Loucy (cell line): ENCODE data around the gene KCNQ5.

Experiments used
- H2AFZ ChIP-seq: fragments of 200-600 bp; sonication (generic); 2 replicates; pipeline ENCODE4 v1.6.0; 2016; ENCODE audit warnings: antibody characterized with exemption, mild to moderate bottlenecking, low read length, moderate library complexity
- H3F3A ChIP-seq: fragments of 200-600 bp; 2 replicates; pipeline ENCODE4 v1.6.0; 2016; ENCODE audit warnings: antibody characterized with exemption, low read depth, mild to moderate bottlenecking
- H3K27me3 ChIP-seq: fragments of 200-600 bp; sonication (generic); 2 replicates; pipeline ENCODE4 v1.6.1; 2014; ENCODE audit warnings: low read length, mild to moderate bottlenecking; ENCODE audit not compliant: insufficient read depth, poor library complexity, severe bottlenecking
- H3K36me3 ChIP-seq: fragments of 200-600 bp; sonication (generic); 2 replicates; pipeline ENCODE4 v1.6.1; 2016; ENCODE audit warnings: low read length; ENCODE audit not compliant: insufficient read depth
- H3K4me1 ChIP-seq: fragments of 200-600 bp; sonication (generic); 2 replicates; pipeline ENCODE4 v1.5.1; 2014; ENCODE audit warnings: low read length, mild to moderate bottlenecking; ENCODE audit not compliant: insufficient read depth, poor library complexity, severe bottlenecking
- H3K4me2 ChIP-seq: fragments of 200-600 bp; sonication (generic); 2 replicates; pipeline ENCODE4 v1.6.0; 2014; ENCODE audit warnings: antibody characterized with exemption, low read length, low read depth, mild to moderate bottlenecking; ENCODE audit not compliant: poor library complexity, severe bottlenecking
- H3K4me3 ChIP-seq: fragments of 200-600 bp; sonication (generic); 2 replicates; pipeline ENCODE4 v1.5.1; 2014; ENCODE audit warnings: low read length, mild to moderate bottlenecking, mixed read lengths; ENCODE audit not compliant: poor library complexity, severe bottlenecking
- H3K79me2 ChIP-seq: fragments of 200-600 bp; sonication (generic); 2 replicates; pipeline ENCODE4 v1.6.1; 2014; ENCODE audit warnings: low read length; ENCODE audit not compliant: insufficient read depth
- H3K9ac ChIP-seq: fragments of 200-600 bp; sonication (generic); 2 replicates; pipeline ENCODE4 v1.6.0; 2014; ENCODE audit warnings: mild to moderate bottlenecking, low read depth, low read length, moderate library complexity; ENCODE audit not compliant: poor library complexity, severe bottlenecking
- H3K9me2 ChIP-seq: fragments of 200-600 bp; sonication (generic); replicated peaks from 2 replicates; pipeline ENCODE4 v1.6.1; 2016; ENCODE audit warnings: low read depth, low read length, mixed read lengths
- H3K9me3 ChIP-seq: fragments of 200-600 bp; sonication (generic); 2 replicates; pipeline ENCODE4 v1.6.1; 2014; ENCODE audit warnings: mild to moderate bottlenecking, antibody characterized with exemption, low read length, low read depth; ENCODE audit not compliant: insufficient read depth
- H4K20me1 ChIP-seq: fragments of 200-600 bp; sonication (generic); 2 replicates; pipeline ENCODE4 v1.6.0; 2014; ENCODE audit warnings: antibody characterized with exemption, low read length, mild to moderate bottlenecking; ENCODE audit not compliant: insufficient read depth, poor library complexity, severe bottlenecking
- EZH2phosphoT487 ChIP-seq: fragments of 200-600 bp; IDR thresholded peaks from 2 replicates; pipeline ENCODE4 v1.6.1; 2018; ENCODE audit warnings: antibody characterized with exemption, mild to moderate bottlenecking, moderate library complexity, borderline replicate concordance
- TF ChIP-seq, protein P1 (sequence below): fragments of 200-600 bp; sonication (generic); conservative IDR thresholded peaks from 2 replicates; pipeline ENCODE4 v1.5.1; 2014; ENCODE audit warnings: mild to moderate bottlenecking, antibody characterized with exemption, low read length

KCNQ5 gene

DNA sequence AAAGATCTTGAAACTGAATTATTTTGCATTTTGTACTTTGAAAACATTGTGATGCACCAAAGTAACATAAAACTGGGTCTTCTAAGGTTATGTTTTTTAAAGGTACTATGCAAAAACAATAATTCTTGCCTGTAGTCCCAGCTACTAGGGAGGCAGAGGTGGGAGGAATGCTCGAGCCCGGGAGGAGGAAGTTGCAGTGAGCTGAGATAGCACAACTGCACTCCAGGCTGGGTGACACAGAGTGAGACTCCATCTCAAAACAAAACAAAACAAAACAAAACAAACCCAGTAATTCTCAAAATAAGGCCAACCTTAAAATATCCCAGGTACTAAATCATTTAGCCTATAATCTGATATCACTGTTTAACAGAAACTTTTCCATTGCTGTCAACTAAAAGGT is 333.8 kb downstream of the KCNQ5 start:
- Histone ChIP-seq H3K4me2 (no peak overlapping the region), H3K4me3 (no peak overlapping the region), H3K9me3 (no peaks in the 10 kb centered on the region), H3K36me3 (no peaks in the 10 kb centered on the region), H4K20me1 (no peaks in the 10 kb centered on the region), H2AFZ (peak overlapping the region; percentile 19; the same call in 1 of the 2 replicates), H3K4me1 (no peaks in the 10 kb centered on the region), H3K79me2 (no peaks in the 10 kb centered on the region), H3F3A (no peaks in the 10 kb centered on the region), H3K27me3 (no peaks in the 10 kb centered on the region), H3K9ac (no peak overlapping the region), H3K9me2 (no peaks in the 10 kb centered on the region)
- TF ChIP-seq, protein P1, sequence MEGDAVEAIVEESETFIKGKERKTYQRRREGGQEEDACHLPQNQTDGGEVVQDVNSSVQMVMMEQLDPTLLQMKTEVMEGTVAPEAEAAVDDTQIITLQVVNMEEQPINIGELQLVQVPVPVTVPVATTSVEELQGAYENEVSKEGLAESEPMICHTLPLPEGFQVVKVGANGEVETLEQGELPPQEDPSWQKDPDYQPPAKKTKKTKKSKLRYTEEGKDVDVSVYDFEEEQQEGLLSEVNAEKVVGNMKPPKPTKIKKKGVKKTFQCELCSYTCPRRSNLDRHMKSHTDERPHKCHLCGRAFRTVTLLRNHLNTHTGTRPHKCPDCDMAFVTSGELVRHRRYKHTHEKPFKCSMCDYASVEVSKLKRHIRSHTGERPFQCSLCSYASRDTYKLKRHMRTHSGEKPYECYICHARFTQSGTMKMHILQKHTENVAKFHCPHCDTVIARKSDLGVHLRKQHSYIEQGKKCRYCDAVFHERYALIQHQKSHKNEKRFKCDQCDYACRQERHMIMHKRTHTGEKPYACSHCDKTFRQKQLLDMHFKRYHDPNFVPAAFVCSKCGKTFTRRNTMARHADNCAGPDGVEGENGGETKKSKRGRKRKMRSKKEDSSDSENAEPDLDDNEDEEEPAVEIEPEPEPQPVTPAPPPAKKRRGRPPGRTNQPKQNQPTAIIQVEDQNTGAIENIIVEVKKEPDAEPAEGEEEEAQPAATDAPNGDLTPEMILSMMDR, result no peak
- no peak for TF ChIP-seq EZH2phosphoT487

DNA sequence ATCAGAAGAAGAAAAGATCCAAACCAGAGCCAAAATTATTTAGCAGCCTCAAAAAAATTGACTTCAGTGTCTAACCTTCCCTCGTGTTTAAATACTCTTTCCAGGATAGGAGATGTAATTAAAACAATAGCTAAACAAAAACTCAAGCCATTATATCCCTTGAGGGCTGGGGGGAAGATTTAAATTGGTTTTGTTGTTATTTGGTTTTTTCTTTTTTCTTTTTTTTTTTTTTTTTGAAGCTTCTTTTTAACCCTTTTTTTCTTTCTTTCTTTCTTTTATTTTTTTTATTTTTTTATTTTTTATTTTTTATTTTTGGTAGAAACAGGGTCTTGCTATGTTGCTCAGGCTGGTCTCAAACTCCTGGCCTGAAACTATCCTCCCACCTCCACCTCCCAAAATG is 334.4 kb downstream of the KCNQ5 start:
- H3K4me3 ChIP-seq, result no peak overlapping the region
- H3K4me2 ChIP-seq, result no peak overlapping the region
- no peaks in the 10 kb centered on the region for H3K9me3 ChIP-seq
- no peaks in the 10 kb centered on the region for H3K79me2 ChIP-seq
- no peaks in the 10 kb centered on the region for H3K36me3 ChIP-seq
- no peak overlapping the region for H3K9ac ChIP-seq
- no peaks in the 10 kb centered on the region for H3K4me1 ChIP-seq
- no peaks in the 10 kb centered on the region for H3F3A ChIP-seq
- TF ChIP-seq, protein P1, result no peak
- no peak for TF ChIP-seq EZH2phosphoT487
- no peak overlapping the region for H2AFZ ChIP-seq
- H3K27me3 ChIP-seq, result no peaks in the 10 kb centered on the region
- H3K9me2 ChIP-seq, result no peaks in the 10 kb centered on the region
- H4K20me1 ChIP-seq, result no peaks in the 10 kb centered on the region

DNA sequence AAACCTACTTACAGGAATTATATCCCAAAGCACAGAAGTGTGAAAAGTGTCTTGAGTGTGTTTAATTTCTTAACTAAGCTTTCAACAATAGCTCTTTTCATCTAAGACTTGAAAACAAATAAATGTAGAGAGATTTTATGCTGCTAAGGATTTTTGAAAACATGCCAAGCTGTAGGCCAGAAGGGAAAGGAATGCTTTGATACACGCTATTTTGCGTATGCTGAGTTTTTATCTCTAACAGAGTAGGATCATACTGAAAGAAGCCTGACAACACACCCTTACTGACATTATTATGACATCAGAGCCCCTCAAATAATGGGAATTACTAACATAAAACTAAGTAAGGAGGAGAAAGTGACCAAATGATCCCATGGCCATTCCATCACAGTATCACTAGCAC is 338.0 kb downstream of the KCNQ5 start:
- no peaks in the 10 kb centered on the region for H3F3A ChIP-seq
- H3K27me3 ChIP-seq, result no peaks in the 10 kb centered on the region
- no peak overlapping the region for H2AFZ ChIP-seq
- TF ChIP-seq EZH2phosphoT487, result no peak
- TF ChIP-seq, protein P1, result no peak
- H3K4me2 ChIP-seq, result no peak overlapping the region
- H4K20me1 ChIP-seq, result no peaks in the 10 kb centered on the region
- H3K36me3 ChIP-seq, result no peaks in the 10 kb centered on the region
- H3K9me2 ChIP-seq, result no peaks in the 10 kb centered on the region
- no peaks in the 10 kb centered on the region for H3K4me1 ChIP-seq
- no peaks in the 10 kb centered on the region for H3K79me2 ChIP-seq
- no peak overlapping the region for H3K9ac ChIP-seq
- H3K4me3 ChIP-seq, result no peak overlapping the region
- H3K9me3 ChIP-seq, result no peaks in the 10 kb centered on the region
